NB4 (cell line): ENCODE measurements around the gene DBH.

ENCODE experiments used
- DNase-seq: peaks from one replicate; pipeline ENCODE4 v3.0.0; 2010; ENCODE audit warnings: low read depth
- H3K4me3 ChIP-seq: one replicate; pipeline ENCODE4 v1.5.1; 2011; ENCODE audit warnings: mild to moderate bottlenecking, low read depth, low read length, moderate library complexity
- MAX ChIP-seq: IDR thresholded peaks from 2 replicates; pipeline ENCODE4 v1.6.1; 2011; ENCODE audit warnings: low read depth, low read length
- MYC ChIP-seq: IDR thresholded peaks from 2 replicates; pipeline ENCODE4 v1.6.1; 2011; ENCODE audit warnings: low read depth, low read length
- POLR2A ChIP-seq: IDR thresholded peaks from 2 replicates; pipeline ENCODE4 v1.6.1; 2011; ENCODE audit warnings: mild to moderate bottlenecking; ENCODE audit not compliant: insufficient read length; ENCODE audit errors: extremely low read depth
- TF ChIP-seq, protein P1 (sequence below): IDR thresholded peaks from one replicate; pipeline ENCODE4 v1.5.1; 2012; ENCODE audit warnings: low read depth, low read length

DBH gene

DNA sequence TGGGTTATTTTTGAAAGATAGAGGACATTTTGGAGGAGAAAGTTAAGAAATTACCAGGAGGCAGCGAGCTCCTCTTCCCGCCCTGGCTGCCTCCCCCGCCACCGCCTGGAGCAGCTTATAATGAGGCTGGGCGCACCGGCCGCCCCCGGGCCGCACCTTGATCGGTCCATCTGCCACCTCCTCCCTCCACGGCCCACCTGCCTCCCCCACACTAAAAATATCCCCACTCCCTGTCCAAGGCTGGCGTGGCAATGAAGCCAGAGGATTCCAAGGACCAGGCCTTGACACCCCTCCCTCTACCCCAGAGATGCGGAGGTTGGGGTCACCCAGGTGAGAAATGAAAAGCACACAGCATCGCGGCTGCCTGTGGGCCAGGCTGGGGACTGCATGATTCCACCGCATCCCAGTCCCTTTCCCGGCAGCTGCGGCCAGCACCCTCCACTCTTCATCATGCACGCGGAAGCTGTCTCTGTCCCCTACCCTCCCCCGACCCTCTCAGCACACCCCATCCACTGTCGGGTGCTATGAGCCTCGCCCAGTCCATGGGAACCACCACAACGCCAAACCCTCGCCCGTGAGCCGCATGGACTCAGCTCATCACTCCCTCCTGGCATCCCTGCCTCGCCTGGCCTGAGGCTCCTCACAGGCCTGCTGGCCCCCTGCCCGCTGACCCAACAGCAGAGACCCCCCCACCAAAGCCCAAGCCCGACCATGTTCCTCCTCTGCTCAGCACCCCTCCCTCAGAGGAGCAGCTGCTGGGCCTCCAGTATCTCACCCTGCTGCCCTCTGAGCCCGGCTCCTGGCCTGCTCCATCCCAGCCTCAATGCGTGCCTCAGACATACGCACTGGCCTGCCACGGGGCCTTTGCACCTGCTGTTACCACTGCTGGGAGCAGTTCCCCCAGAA lies 51.9 kb downstream of the DBH start:
- no peak overlapping the region for H3K4me3 ChIP-seq
- TF ChIP-seq MAX (no peak), POLR2A (no peak), MYC (no peak)
- TF ChIP-seq, protein P1, sequence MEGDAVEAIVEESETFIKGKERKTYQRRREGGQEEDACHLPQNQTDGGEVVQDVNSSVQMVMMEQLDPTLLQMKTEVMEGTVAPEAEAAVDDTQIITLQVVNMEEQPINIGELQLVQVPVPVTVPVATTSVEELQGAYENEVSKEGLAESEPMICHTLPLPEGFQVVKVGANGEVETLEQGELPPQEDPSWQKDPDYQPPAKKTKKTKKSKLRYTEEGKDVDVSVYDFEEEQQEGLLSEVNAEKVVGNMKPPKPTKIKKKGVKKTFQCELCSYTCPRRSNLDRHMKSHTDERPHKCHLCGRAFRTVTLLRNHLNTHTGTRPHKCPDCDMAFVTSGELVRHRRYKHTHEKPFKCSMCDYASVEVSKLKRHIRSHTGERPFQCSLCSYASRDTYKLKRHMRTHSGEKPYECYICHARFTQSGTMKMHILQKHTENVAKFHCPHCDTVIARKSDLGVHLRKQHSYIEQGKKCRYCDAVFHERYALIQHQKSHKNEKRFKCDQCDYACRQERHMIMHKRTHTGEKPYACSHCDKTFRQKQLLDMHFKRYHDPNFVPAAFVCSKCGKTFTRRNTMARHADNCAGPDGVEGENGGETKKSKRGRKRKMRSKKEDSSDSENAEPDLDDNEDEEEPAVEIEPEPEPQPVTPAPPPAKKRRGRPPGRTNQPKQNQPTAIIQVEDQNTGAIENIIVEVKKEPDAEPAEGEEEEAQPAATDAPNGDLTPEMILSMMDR = no peak
- no peak for DNase-seq

DNA sequence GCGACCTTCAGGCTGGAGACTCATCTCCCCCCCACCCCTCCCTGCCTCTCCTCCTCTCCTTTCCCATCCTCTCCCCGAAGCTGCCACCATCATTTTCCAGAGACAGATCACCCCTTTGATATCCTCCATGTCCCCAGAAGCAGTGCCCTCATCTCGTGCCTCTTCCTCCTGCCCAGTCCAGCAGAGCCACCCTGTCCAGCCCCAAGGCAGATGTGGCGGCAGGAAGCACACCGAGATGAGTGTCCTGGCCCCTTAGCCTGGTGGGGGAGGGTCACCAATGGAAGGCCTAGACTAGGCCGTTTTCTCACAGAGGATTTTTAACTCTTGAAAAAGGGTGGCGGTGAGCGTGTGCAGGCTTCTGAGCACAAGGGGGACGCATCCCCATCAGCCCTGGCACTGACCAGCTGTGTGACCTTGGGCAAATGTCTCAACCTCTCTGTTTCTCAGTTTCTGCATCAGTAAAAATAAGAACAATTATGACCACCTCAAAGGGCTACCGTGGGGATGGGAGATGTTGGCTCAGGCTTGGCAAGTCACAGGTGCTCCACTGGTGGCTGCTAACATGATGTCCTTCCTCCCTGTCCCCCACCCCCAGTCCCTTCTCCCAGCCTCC lies 53.1 kb downstream of the DBH start:
- TF ChIP-seq, protein P1 = no peak
- no peak for TF ChIP-seq MYC
- TF ChIP-seq MAX = no peak
- no peak for TF ChIP-seq POLR2A
- DNase-seq = no peak
- H3K4me3 ChIP-seq = no peak overlapping the region

GRCh38 chr9:133690081-133690561 lies 54.0 kb downstream of the DBH start:
- TF ChIP-seq MYC = no peak
- no peak for TF ChIP-seq MAX
- no peak for TF ChIP-seq POLR2A
- TF ChIP-seq, protein P1 = no peak
- no peak overlapping the region for H3K4me3 ChIP-seq
- DNase-seq = no peak

DNA sequence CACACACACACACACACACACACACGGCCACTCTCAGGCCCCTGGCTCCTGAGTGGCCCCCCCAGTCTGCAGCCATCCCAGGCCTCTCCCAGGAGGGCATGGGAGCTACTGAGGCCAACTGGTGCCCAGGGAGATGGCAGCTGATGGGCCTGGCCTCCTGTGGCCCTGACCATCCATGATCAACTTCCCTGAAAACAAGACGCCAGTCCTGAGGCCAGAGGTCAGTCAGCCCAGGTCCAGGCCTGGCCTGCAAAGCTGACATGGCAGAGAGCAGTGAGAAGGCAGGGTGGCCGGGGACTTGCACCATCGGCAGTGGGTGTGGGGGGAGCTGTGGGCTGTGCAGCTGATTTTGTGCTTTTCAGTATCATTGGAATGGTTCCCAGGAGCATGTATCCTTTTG lies 55.0 kb downstream of the DBH start:
- no peak for TF ChIP-seq MYC
- no peak overlapping the region for H3K4me3 ChIP-seq
- DNase-seq = no peak

- DNase-seq = peak; percentile 47
- TF ChIP-seq POLR2A = no peak
- no peak for TF ChIP-seq MAX
- no peak for TF ChIP-seq MYC
- TF ChIP-seq, protein P1 = no peak
- no peak overlapping the region for H3K4me3 ChIP-seq
Observed at GRCh38 chr9:133691626-133692363, 55.6 kb downstream of the DBH start.
